GM18861 (cell line): ENCODE measurements around the gene LTF.
"Not testable (repeated sequence)": the region's sequence is repeated elsewhere in the genome, so short reads cannot be mapped to it uniquely, and the experiment has no call there.

Experiments used
- ATAC-seq: cut with Tn5 transposase; IDR thresholded peaks from one replicate; pipeline ENCODE4 v1.9.1; 2021; ENCODE audit not compliant: unreplicated experiment

The LTF gene

GRCh38 chr3:46398186-46398955 lies 66.3 kb downstream of the LTF start:
- ATAC-seq = no peak

GRCh38 chr3:46397111-46397510 lies 67.6 kb downstream of the LTF start:
- no peak for ATAC-seq

GRCh38 chr3:46395766-46396530 lies 68.8 kb downstream of the LTF start:
- no peak for ATAC-seq

GRCh38 chr3:46395210-46395661 lies 69.5 kb downstream of the LTF start:
- ATAC-seq = no peak

- no peak for ATAC-seq
These were observed 70.9 kb downstream of the LTF start for GRCh38 chr3:46393554-46394434.

GRCh38 chr3:46393011-46393410 lies 71.7 kb downstream of the LTF start:
- no peak for ATAC-seq

- not testable (repeated sequence) for ATAC-seq
These were observed 73.2 kb downstream of the LTF start for GRCh38 chr3:46391526-46391925.

GRCh38 chr3:46389306-46389705 lies 75.4 kb downstream of the LTF start:
- no peak for ATAC-seq

- ATAC-seq = not testable (repeated sequence)
These were observed 75.9 kb downstream of the LTF start for GRCh38 chr3:46388847-46389246.

GRCh38 chr3:46386205-46386604 lies 78.5 kb downstream of the LTF start:
- no peak for ATAC-seq
